ENCODE data around the gene RIC1.

DNA sequence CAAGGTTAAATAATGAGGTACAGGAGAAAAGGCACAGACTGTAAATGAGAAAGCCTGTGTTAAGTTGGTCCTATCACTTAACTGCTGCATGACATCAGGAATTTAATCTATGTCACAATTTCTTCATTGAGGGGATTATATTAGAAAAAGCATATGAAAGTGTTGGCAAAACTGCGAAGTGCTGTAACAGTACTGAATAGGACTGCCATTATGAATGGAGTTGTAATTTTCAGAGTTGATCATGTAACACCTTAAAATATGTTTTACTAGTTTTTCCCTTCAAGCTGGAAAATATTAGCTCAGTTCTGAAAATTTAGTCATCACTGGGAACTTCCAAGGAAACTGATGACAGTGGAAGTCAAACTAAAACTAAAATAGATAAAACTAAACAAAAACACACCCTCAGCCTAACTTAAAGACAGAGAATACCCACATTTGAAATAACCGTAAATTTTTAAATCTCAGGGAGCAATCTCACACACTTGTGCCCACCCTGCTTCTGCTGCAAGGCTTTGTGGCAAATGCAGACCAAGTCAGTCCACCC, 158.9 kb downstream of the RIC1 start:
- TF ChIP-seq, protein P1, sequence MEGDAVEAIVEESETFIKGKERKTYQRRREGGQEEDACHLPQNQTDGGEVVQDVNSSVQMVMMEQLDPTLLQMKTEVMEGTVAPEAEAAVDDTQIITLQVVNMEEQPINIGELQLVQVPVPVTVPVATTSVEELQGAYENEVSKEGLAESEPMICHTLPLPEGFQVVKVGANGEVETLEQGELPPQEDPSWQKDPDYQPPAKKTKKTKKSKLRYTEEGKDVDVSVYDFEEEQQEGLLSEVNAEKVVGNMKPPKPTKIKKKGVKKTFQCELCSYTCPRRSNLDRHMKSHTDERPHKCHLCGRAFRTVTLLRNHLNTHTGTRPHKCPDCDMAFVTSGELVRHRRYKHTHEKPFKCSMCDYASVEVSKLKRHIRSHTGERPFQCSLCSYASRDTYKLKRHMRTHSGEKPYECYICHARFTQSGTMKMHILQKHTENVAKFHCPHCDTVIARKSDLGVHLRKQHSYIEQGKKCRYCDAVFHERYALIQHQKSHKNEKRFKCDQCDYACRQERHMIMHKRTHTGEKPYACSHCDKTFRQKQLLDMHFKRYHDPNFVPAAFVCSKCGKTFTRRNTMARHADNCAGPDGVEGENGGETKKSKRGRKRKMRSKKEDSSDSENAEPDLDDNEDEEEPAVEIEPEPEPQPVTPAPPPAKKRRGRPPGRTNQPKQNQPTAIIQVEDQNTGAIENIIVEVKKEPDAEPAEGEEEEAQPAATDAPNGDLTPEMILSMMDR (IDR thresholded peaks at IDR 0.05), result no peak
- no peak for TF ChIP-seq POLR2A (IDR thresholded peaks at IDR 0.05)

Data from heart left ventricle (tissue), 13 donors.